ENCODE results near the gene SKA2.
A peak's percentile ranks its signal among the peaks of the same experiment; 100 is the strongest.

SKA2 gene

DNA sequence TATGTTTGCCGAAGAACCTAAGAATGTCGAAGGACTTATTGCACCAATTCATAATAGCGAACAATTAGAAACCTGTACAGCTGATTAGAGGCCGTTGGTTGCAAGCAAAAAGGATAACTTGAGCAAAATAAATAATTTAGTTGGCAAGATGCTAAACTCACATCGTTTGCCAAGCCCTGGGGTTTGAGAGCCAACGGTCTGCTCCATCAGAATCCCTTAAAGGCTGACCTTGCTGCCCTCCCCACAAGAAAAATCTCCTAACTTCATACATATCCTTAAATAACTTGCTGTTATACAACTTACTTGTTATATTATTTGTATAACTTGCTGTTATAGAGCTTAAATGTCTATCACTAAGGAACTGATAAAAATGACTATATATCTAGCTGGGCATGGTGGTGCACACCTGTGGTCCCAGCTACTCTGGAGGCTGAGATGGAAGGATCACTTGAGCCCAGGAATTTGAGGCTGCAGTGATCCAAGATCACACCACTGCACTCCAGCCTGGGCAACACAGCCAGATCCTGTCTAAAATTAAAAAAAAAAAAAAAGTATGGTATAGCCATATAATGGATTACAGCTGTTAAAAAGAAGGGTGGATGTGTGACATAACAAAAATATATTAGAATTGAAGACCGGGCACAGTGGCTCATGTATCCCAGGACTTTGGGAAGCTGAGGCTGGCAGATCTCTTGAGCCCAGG is 46.4 kb downstream of the SKA2 start:
- no peak for TF ChIP-seq CTCF (IDR thresholded peaks at IDR 0.05)
- H3K27ac ChIP-seq: no peak overlapping the region
- peaks cover 14 to 17% of the 10 kb centered on the region in 2 experiments for H3K4me1 ChIP-seq (ENCODE audit: control insufficient read depth in 1 of 2, insufficient read depth in 1 of 2, low read depth in 1 of 2, low read length in 1 of 2)
- no peaks in the 10 kb centered on the region for H3K9me3 ChIP-seq
- H3K4me3 ChIP-seq (ENCODE audit: low read depth in 1 of 2, low read length in 1 of 2): no peak overlapping the region
- H3K36me3 ChIP-seq: peaks cover 11% of the 10 kb centered on the region
- H3K27me3 ChIP-seq: no peaks in the 10 kb centered on the region

- Histone ChIP-seq H3K9me3 (no peaks in the 10 kb centered on the region), H3K36me3 (peaks cover 11% of the 10 kb centered on the region), H3K27me3 (no peaks in the 10 kb centered on the region), H3K27ac (peak overlapping the region; percentile 86), H3K4me1 (ENCODE audit: control insufficient read depth in 1 of 2, insufficient read depth in 1 of 2, low read depth in 1 of 2, low read length in 1 of 2) (peaks cover 14 to 17% of the 10 kb centered on the region in 2 experiments), H3K4me3 (ENCODE audit: low read depth in 1 of 2, low read length in 1 of 2) (peak overlapping the region; percentile 59 to 81)
- TF ChIP-seq CTCF (IDR thresholded peaks at IDR 0.05): no peak
Measured at GRCh38 chr17:59107306-59107670, 47.7 kb downstream of the SKA2 start.

DNA sequence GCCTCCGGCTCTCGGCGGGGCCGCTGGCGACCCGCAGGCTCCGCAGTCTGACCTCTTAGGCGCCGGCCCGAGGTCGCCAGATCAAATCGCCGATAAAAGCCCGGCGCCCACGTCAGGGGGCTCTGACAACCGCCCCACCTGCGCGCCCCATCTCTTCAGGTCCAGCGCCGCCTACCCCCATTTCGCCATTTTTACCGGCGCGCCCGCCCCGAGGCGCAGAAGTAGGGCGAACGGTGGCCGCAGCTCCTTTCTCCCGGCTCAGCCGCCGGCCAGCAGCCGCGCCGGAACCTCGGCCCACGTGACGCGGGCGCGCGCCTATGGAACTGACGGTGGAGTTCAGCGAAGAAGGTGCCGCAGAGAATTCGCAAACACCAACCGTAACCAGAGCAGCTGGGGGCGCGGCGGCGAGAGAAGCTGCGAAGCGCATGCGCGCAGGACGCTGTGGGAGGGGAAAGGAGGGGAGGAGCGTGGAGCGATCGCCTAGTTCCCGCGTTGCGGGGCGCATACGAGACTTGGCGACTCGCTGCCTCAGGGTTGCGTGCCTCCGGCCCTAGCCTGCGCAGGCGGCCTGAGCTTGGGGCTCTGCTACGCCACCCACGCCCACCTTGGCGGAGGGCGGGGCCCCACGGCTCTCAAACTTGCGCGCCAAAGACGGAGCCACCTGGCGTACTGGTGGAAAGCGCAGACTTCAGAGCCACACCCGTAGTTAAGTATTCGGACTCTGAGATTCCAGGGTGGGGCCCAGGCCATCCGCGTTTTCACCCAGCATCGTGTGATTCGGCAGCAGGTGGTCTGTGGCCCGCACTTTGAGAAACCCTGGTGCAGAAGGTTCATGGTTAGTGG is 48.3 kb downstream of the SKA2 start, which contains the start of gene TRIM37:
TSS of gene TRIM37 (minus strand) at position 418 of the 843 bp plus-strand sequence. CDS start 419 bp downstream, outside the sequence.
- H3K36me3 ChIP-seq: peaks cover 7% of the 10 kb centered on the region
- H3K27ac ChIP-seq: peak within 1 kb of the TSS; percentile 86
- H3K9me3 ChIP-seq: no peaks in the 10 kb centered on the region
- TF ChIP-seq CTCF (IDR thresholded peaks at IDR 0.05): peak; percentile 49
- H3K27me3 ChIP-seq: no peaks in the 10 kb centered on the region
- peak within 1 kb of the TSS; percentile 59 to 81 for H3K4me3 ChIP-seq (ENCODE audit: low read depth in 1 of 2, low read length in 1 of 2)
- peaks cover 14 to 17% of the 10 kb centered on the region in 2 experiments for H3K4me1 ChIP-seq (ENCODE audit: control insufficient read depth in 1 of 2, insufficient read depth in 1 of 2, low read depth in 1 of 2, low read length in 1 of 2)

DNA sequence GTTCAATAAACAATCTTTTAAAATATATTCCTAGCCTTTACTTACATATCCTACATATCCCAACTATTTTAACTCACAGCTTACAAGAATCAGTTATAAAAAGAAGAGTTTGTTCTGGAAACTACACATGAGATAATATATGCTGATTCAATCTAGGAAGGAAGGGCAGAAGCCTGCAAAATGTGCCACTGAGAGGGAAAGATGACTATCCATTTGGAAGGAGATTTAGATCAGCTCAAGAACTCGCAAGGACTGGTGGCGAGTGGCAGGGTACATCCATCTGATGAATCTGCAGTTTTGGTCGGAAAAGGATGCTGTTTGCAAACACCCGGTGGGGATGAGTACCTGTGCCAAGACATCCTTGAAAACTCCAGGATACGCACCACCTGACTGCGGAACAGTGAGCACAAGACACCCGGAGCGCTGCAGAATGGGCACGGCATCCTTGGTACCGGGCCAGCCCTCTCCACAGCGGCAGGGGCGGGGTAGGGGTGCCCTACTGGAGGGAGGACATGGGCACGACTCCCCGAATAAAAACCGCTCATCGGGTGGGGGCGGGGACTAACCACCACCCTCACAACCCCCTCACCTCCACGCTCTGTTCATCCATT is 49.0 kb downstream of the SKA2 start:
- no peak for TF ChIP-seq CTCF (IDR thresholded peaks at IDR 0.05)
- peak overlapping the region; percentile 86 for H3K27ac ChIP-seq
- no peaks in the 10 kb centered on the region for H3K9me3 ChIP-seq
- no peaks in the 10 kb centered on the region for H3K36me3 ChIP-seq
- peak overlapping the region; percentile 59 to 81 for H3K4me3 ChIP-seq (ENCODE audit: low read depth in 1 of 2, low read length in 1 of 2)
- H3K27me3 ChIP-seq: no peaks in the 10 kb centered on the region
- H3K4me1 ChIP-seq (ENCODE audit: control insufficient read depth in 1 of 2, insufficient read depth in 1 of 2, low read depth in 1 of 2, low read length in 1 of 2): peaks cover 14 to 17% of the 10 kb centered on the region in 2 experiments

- TF ChIP-seq CTCF (IDR thresholded peaks at IDR 0.05): no peak
- peaks cover 7 to 9% of the 10 kb centered on the region in 2 experiments for H3K4me1 ChIP-seq (ENCODE audit: control insufficient read depth in 1 of 2, insufficient read depth in 1 of 2, low read depth in 1 of 2, low read length in 1 of 2)
- H3K9me3 ChIP-seq: no peaks in the 10 kb centered on the region
- no peaks in the 10 kb centered on the region for H3K27me3 ChIP-seq
- no peak overlapping the region for H3K27ac ChIP-seq
- H3K4me3 ChIP-seq (ENCODE audit: low read depth in 1 of 2, low read length in 1 of 2): no peak overlapping the region
- no peaks in the 10 kb centered on the region for H3K36me3 ChIP-seq
Measured at GRCh38 chr17:59101178-59101577, 53.8 kb downstream of the SKA2 start.

Data from neutrophil (primary cell).